HG03280 (cell line): Measurements from ENCODE around the gene RBM18.

Experiments
- ATAC-seq: cut with Tn5 transposase; IDR thresholded peaks from one replicate; pipeline ENCODE4 v1.9.1; 2021; ENCODE audit warnings: mild to moderate bottlenecking, moderate library complexity; ENCODE audit not compliant: unreplicated experiment

Gene RBM18

DNA sequence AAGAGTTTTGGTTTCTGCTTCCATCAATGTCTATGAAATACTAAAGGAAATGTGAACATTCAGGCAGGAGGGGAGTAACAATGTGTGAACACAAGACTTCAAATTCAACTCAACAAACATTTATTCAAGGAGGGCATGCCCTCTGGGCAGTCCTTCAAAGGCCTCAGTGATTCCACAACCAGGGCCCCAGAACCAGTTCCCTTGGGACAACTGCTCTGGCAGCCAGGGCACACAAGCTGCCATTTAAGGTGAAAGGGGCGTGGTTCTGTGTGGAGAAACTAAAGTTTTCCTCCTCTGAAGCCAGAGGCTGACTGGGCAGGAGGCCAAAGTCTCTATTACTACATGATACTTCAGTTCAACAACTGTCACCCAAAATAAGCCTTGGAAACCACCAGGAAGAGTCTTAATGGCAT lies 3.2 kb downstream of the RBM18 start:
- ATAC-seq, result no peak

DNA sequence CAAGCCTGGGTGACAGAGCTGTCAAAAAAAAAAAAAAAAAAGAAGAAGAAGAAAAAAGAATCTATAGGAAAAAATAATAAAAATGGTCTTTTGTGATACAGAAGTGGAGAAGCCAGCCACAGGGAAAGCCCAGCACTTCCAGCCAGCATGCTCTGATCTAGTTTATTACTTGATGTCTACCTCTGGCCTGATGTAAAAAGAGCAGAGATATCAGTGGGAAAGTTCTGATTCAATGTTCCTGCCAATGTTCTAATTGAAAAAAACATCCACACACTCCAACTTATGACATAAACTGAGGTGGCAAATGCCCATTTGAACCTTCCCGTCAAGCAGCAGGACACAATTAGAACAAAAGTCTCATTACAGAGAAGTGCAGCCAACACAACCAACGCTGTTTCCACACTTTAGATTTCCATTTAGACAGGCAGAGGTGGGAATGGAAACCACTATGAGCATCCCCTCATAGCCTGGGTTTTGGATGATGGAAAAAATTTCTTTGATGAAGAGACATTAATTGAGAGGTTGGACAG lies 5.7 kb downstream of the RBM18 start:
- no peak for ATAC-seq

DNA sequence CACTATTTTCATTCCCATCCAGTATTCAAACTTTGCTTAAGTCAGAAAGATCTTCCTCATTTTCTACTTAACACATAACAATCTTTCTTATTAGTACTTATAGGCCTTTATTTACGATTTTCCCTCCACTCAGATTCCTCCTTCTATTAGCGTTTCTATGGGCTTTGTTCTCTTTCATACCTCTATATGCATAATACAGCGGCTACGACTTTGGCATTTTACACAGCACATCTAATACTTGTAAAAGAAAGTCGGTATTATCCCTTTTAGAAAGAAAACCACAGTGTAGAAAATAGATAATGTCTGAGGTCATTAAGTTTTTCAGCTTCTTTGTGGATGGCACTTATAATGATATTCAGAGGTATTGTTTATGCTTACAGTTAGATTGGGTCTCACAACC lies 8.4 kb downstream of the RBM18 start:
- ATAC-seq, result no peak

DNA sequence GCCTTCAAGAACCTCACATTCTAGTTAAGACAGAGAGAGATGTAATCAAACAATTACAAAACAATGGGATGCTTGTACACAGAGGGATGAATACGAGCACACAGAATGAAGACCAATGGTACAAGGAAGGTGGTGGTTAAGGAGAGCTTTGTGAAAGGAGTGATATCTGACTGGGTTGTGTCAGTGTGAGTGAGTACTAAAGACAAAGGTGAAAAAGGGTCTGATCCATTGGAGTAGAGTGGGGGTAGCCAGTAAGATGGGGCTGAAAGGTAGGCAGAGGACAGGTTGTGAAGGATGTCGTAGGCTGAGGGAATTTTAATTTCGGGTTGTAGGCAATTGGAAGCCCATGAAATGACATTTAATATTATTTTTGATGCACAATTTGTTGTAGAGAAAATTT lies 9.9 kb downstream of the RBM18 start:
- ATAC-seq, result no peak

DNA sequence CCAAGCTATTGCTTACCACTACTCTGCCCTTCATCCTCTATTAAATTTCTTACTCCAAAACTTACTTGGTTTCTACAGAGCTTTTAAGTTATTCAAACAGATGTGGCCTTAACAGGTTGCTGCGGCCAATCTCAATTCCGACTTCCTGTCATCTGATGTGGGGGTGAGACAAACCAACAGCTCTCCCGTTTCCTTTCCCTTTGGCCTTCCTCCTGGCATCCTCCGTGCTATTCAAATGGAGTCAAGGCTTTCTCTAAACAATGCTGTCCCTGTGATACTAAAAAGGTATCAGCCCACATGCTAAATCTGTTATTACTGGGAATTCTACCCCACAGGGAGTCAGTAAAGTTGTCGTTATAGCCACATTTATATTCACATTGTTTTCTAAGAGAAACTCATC lies 11.8 kb downstream of the RBM18 start:
- ATAC-seq, result no peak

DNA sequence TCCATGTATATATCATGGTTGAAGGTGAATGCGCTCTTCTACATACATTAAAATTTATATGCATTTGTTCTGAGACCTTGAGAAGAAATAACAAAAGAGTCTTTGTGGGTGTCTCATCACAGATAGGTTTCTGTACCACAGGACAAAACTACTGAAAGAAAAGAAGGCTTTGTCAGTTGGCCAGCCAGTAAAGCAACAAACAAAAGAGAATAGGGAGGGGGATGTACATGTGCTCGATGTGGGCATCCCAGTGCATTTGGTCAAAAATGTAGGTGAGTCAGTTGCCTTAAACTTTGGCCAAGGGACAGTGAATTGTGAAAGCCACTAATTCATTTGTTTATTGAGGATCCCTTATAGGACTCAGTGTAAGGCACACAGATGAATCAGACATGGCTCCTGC lies 13.3 kb downstream of the RBM18 start:
- ATAC-seq, result no peak

DNA sequence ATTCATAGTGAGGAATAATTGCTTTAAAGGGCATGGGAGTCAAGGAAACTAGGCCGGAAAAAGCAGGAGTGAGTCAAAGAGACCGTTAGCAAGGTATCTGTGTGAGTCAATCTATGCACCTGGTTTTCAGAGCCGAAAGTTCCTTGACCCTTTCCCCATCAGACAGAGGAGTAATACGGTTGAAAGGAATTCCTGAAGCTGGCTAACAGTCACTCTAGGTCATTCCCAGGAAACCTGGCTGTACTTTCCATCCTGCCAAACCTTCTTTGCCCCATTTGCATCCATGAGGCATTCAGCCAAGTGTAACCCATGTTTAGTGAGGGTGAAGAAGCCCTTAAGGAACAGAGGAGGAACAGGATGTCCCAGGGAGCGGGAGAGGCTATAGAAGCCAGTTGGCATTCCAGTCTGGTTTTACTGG lies 16.2 kb downstream of the RBM18 start:
- ATAC-seq, result no peak

DNA sequence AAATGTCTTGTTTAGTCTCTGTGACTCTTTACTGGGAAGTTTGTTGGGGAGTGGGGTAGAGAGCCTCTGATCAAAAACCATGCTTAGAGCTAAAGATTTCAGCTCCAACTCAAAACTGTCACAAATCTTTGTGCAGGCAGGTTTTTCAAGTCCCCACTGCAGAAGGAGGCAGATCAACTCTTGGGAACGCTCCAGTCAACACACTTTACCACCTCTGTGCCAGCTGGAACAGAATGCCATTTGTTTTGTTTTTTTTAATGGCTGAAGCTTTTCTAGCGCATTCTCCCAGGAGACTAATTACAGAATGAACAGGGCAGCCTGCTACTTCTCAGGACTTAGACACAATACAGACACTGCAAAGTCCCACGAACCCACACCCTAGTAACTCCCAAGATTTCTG lies 18.0 kb downstream of the RBM18 start:
- no peak for ATAC-seq

DNA sequence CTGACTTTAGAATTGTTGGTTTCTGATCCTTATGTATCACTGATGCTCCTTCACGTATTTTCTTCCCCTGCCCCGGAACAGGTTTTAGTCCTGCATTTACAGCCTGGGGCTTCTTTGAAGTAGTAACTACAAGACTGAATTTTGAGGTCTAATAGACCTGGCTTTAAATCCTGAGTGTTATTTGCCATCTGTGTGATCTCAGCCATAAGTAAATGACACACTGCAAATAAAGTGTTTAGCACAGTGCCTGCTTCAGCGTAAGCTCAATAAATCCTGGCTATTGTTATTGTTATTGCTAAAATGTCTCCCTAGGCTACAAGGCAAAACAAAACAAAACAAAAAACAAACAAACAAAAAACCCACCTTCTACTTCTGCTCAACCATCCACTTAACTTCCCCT lies 20.3 kb downstream of the RBM18 start:
- no peak for ATAC-seq

DNA sequence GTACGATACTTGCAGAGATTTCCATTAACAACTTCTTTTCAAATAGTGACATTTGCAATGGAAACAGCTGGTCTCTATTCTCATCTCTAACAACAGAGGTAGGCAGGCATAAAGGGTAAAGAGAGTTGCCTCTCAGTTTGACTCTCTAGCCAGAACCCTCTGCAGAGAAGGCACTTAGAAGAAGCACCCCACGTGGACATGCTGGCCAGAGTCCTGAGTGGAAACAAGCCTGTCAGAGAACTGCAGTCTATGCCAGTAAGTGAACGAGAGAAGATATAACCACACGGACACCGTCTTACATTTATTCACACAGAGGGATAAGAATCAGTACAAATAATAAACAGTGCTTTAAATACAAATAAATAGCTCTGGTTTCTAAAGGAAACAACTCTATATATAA lies 24.9 kb downstream of the RBM18 start:
- no peak for ATAC-seq

DNA sequence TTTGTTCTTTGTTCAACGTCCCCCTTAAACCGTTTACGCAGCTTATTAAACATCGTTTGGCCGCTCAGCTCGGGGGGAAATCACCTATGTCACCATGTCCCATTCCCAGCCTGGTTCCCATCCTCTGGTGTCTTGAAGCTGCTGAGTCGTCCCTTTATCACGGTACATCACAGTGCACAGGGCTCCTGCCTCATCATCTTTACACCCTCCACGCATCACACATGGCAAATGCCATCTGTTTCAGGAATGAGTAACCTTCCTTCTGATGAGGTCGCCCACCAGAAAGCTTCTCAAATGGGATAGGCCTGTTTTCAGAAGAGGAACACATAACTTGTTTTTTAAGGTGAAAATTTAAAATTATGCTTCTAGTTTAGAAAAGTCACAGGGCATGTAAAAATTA lies 28.0 kb downstream of the RBM18 start:
- ATAC-seq, result no peak

DNA sequence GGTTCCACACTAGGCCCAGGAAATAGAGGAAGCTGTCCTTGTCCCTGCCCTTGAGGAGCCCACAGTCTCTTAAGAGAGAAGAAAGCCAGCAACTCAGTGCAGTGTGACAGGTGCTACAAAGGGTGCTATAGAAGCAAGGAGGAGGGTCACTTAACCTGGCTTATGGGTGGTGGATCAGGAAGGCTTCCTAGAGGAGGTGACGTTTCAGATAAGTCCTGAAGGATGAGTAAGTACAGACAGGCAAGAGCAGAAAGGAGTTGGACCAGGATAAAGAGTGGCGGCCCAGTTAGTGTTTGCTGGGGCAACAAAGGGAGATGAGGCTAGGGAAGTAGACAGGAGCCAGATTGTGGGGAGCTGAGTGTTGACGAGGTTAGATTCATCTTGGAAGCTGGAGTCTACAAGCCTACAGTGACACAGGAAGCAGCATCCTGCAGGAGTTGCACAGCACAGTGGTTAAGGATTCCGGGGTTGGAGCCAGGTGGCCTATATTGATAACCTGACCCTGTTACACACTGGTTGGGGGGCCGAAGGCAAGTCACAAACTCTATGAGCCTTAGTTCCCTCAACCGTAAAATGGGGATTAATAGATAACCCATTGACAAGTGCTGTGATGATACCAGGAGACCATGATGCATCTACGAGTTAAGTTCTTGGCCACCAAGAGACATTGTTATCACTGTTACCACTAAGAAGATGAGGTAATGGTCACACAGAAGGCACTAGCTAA lies 30.5 kb downstream of the RBM18 start:
- ATAC-seq, result no peak

DNA sequence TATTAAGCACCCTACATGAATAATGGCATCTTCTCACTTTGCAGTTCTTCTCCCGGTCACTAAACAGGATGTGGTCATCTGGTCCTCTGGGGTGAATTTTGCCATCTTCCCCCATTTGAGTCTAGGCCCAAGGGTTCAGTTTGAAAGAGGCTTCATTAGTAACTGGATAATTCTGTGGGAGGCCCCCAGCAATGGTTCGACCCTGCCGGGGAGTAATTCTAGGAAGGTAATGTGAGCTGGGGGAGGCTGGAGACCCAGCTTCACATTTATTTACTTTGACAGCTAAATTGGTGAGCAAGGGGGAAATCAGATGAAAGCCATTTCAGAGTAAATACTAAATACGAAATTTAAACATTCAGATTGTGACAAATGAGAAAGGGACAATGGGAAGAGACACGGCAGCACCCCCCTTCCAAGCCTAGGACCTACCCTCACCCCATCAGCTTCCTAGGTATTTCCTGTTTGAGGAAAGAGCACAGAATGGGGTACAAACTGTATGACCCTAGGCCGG lies 31.8 kb downstream of the RBM18 start:
- no peak for ATAC-seq

DNA sequence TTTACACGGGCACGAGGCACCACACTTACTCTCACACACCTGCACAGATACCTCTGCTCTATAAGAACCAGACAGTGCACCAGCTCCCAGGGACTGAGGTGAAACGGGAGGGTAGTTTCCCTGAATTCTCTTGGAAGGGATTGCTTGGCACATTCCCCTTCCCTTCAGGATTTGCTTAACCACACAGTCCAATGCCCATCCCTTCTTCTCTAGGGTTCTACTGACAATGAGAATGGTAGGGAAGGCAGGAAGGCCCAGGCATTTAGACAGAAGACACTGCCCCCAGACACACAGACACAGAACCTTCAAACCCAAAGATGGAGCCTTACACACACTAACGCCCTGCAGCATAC lies 35.2 kb downstream of the RBM18 start:
- ATAC-seq, result no peak

DNA sequence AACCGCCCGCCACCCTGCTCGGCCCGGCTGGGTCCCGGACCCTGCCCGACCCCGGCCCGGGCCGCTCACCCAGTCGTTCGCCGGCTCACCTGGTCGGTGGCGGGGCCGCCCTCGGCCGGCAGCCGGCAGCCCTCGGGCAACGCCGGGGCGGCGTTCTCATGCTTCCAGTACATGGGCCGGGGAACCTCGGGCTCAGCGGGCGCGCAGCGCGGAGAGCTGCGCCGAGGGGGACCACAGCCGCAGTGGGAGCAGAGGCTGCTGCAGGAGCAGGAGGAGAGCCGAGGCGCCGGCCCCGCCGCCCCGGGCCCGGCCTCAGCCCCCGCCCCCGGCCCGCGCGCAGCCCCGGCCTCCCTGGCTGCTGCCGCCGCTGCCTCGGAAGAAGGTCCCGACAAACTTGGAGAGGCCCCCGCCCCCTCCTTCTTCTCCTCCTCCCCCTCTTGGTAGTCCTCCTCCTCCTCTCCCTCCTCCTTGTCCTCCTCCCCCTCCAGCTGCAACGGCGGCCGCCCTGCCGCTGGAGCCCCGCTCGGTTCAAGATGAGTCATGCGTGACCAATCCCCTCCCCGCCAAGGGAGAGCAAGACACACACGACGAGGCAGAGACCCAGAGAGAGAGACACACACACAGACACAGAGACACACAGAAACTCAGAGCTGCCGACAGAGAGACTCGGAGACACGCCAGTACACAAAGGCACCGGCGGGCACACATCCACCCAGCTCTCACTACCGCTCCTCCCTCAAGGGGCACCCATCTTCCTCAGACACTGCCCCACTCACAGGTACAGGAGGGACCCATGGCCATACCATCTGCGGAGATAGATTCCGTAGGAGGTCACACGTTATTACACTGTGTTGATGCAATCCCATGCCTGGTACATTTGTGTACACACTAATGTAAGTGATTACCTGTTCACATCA lies 35.8 kb downstream of the RBM18 start, which contains the start of gene LHX6:
Gene LHX6 (minus strand): TSS at position 390 of the 917 bp plus-strand sequence. CDS start 217 bp downstream, at position 173.
- no peak for ATAC-seq

DNA sequence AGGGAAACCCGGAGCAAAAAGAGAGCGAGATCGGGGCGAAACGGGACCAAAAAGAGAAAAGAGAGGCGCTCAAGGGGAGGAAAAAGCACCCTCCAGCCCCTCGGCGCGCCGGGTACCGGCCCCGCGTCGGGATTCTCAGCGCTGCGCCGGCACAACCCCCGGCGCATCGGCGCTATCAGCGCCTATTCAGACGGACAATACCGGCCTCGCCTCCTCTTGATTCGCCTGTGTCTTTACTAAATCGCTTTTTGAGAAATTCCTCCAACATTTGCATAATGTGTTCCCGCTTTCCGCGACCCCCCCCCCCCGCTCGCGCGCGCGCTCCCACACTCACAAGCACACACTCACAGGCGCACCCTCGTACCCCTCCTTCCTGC lies 36.5 kb downstream of the RBM18 start:
- no peak for ATAC-seq

DNA sequence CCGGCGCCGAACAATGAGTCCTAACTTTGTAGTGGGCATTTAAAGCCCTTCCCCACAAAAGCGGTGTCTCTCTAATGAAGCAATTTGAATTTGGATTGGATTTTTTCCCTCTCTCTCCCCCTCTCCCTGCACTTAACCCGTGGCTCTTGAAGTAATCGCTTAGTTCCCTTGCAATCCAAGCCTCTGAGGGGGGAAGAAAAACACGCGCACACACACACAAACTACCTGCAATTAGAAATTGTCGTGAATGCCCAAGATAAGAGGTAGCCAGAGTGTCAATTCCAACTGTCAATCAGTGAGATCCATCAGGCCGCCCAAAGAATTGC lies 37.1 kb downstream of the RBM18 start:
- ATAC-seq, result no peak

DNA sequence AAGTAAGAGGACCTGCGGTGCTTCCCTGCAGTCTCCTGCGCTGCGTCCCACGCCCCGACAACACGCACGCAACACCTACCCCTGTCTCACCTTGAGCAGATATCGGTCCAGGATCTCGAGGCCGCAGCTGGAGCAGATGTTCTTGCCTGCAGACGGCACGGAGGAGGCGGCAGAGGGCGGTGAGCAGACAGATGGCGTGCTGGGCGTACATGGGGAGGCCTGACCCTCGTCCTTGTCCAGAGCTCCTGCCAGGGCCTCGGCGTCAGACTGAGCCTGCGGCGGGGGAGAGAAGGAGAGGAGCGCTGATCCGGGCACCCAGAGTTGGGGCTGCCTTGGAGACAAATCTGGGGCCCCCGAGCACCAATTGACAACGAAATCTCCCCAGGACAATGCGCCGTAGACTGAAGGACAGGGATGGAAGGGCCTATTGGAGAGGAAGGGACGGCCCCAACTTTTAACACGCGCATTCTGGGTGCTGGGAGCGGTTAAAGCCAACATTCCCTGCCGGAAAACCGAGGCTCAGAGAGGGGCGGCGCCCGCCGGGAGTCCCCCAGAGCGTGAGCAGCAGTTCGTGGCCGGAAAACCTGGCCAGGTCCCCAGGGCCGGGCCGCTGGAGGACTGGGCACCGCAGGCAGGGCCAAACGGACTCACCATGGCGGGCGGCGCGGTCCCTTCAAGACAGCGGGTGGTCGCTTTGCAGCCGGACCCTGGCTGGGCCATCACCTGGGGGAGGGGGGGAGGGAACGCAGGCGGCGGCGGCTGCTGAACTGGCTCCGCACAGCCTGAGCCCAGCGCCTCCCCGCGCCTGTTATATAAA lies 37.7 kb downstream of the RBM18 start:
- no peak for ATAC-seq

DNA sequence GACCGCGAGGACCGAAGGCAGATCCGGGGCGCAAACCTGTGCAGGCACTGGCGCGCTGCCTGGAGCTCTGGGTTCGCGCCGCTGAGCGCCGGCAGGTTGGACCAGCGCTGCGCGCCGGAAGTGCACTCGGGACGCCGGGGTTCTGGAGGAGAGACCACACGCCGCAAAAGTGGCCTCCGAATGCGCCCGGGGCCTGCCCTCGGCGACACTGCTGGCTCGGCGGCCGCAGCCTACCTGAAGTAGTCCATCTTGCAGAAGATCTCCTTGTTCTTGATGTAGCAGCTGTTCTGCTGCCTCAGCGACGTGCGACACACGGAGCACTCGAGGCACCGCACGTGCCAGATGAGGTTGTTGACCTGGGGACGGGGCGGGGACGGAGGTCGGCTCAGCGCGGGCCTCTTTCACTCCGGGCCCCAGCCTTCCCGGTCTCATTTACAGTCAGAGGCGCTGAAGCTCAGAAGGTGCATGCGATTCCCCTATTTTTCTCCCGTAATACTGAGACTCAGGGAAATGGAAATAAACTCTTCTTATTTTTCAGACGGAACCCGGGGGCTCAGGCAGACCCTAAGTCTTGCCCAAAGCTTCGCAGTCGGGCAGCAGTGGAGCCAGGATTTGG lies 38.4 kb downstream of the RBM18 start:
- no peak for ATAC-seq

DNA sequence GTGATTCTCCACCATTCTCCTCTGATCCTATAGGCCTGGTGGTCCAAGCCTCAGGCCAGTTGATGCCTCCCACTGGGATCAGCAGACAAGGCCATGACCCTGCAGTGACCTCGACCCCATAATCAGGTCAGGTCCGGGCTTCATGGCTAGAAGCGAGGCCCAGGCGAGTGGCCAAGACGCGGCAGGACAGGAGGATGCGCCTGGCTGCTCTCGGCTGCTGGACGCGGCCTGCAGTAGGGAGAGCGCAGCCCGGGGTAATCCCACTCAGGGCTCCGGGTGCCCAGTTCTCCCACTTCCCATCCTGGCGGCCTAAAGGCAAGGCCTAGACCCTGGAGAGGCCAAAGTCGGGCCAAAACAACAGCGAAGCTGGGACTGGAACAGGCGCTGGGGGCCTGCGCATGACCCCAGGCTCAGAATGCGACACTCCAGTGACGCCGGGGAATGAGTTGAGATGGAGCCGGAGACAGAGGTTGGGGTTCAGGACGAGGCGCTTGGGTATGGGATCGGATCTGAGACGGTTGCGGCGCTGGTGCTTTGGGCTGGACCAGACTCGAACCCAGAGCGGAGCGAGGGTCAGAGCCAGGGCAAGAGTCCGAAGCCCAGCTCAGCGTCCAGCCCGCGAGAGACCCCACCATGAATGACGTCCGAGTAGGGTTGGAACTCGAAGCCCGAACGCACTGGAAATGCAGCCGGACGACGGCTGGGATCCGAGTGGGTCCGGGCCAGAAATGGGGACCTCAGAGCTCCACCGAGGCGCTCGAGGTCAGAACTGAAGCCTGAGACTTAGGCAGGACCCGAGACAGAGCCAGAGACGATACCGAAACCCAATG lies 39.1 kb downstream of the RBM18 start:
- ATAC-seq, result no peak
